WTC11 (cell line): ENCODE results near the gene RHEB. TPM values are rescaled to one million over a fixed set of nuclear protein-coding genes. Genes with fewer than 3 reads are reported as not detected.
"Not testable (repeated sequence)": the region's sequence is repeated elsewhere in the genome, so short reads cannot be mapped to it uniquely, and the experiment has no call there.

Experiments used
- ATAC-seq: fragments of 200-7000 bp; cut with Tn5 transposase; 2 replicates; pipeline ENCODE4 v1.10.0; 2021; ENCODE audit warnings: mild to moderate bottlenecking, moderate library complexity
- CTCF ChIA-PET: fragments of 300-600 bp; sonication (Branson Sonifier 250); formaldehyde crosslinking; loops from one replicate; lab custom pipeline; 2021; ENCODE audit warnings: antibody characterized with exemption; lab: Charles Lee
- POLR2A ChIA-PET: fragments of 350-600 bp; sonication (Branson Sonifier 250); formaldehyde crosslinking; loops from one replicate; lab custom pipeline; 2021; ENCODE audit warnings: antibody characterized with exemption; lab: Charles Lee
- DNase-seq: peaks from one replicate; pipeline ENCODE4 v3.0.0; 2021; ENCODE audit warnings: low spot score
- H3K27ac Mint-ChIP-seq: 2 replicates; pipeline ENCODE4 v1.8.0; 2021; ENCODE audit warnings: mixed read lengths
- H3K27me3 Mint-ChIP-seq: 2 replicates; pipeline ENCODE4 v1.8.0; 2021; ENCODE audit warnings: low read depth, mild to moderate bottlenecking, moderate library complexity, mixed read lengths
- H3K36me3 Mint-ChIP-seq: 2 replicates; pipeline ENCODE4 v1.8.0; 2021; ENCODE audit warnings: mixed read lengths
- H3K4me1 Mint-ChIP-seq: 2 replicates; pipeline ENCODE4 v1.8.0; 2022; ENCODE audit warnings: mixed read lengths
- H3K4me3 Mint-ChIP-seq: 2 replicates; pipeline ENCODE4 v1.8.0; 2021; ENCODE audit warnings: mild to moderate bottlenecking, moderate library complexity, mixed read lengths
- H3K9me3 Mint-ChIP-seq: 2 replicates; pipeline ENCODE4 v1.8.0; 2021; ENCODE audit warnings: mixed read lengths
- ESRRA ChIP-seq: sonication (generic); formaldehyde crosslinking; IDR thresholded peaks from 2 replicates; pipeline ENCODE4 v1.8.1; 2022; ENCODE audit warnings: mild to moderate bottlenecking, missing genetic modification reagents, borderline replicate concordance
- ETV6 ChIP-seq: sonication (generic); formaldehyde crosslinking; IDR thresholded peaks from 2 replicates; pipeline ENCODE4 v1.8.1; 2022; ENCODE audit warnings: mild to moderate bottlenecking, missing genetic modification reagents
- MXD4 ChIP-seq: fragments of 250-450 bp; sonication (Bioruptor Pico); IDR thresholded peaks from 2 replicates; pipeline ENCODE4 v1.8.0; 2021; ENCODE audit warnings: mild to moderate bottlenecking, moderate library complexity, borderline replicate concordance
- NR1H2 ChIP-seq: sonication (generic); formaldehyde crosslinking; IDR thresholded peaks from 2 replicates; pipeline ENCODE4 v1.9.0; 2021; ENCODE audit warnings: mild to moderate bottlenecking, moderate library complexity, missing genetic modification reagents
- PRDM15 ChIP-seq: sonication (generic); formaldehyde crosslinking; IDR thresholded peaks from 2 replicates; pipeline ENCODE4 v1.8.0; 2022; ENCODE audit warnings: missing genetic modification reagents
- RELA ChIP-seq: sonication (generic); formaldehyde crosslinking; IDR thresholded peaks from 2 replicates; pipeline ENCODE4 v1.8.1; 2022; ENCODE audit warnings: missing genetic modification reagents, mild to moderate bottlenecking, borderline replicate concordance
- TP53 ChIP-seq: sonication (generic); formaldehyde crosslinking; IDR thresholded peaks from 2 replicates; pipeline ENCODE4 v1.8.1; 2023; ENCODE audit warnings: mild to moderate bottlenecking, missing genetic modification reagents
- USF2 ChIP-seq: sonication (generic); formaldehyde crosslinking; IDR thresholded peaks from 2 replicates; pipeline ENCODE4 v1.8.1; 2023; ENCODE audit warnings: mild to moderate bottlenecking, missing genetic modification reagents, moderate library complexity
- ZNF138 ChIP-seq: sonication (generic); formaldehyde crosslinking; conservative IDR thresholded peaks from 2 replicates; pipeline ENCODE4 v1.8.1; 2022; ENCODE audit warnings: mild to moderate bottlenecking, moderate library complexity, missing genetic modification reagents
- ZNF232 ChIP-seq: sonication (generic); formaldehyde crosslinking; IDR thresholded peaks from 2 replicates; pipeline ENCODE4 v1.8.0; 2022; ENCODE audit warnings: mild to moderate bottlenecking, missing genetic modification reagents
- total RNA-seq: library from RNA; stranded (reverse); gene quantifications from 3 replicates; pipeline ENCODE4 v1.2.3, GENCODE V29; 2021
- TF ChIP-seq, protein P1 (sequence below): sonication (generic); formaldehyde crosslinking; conservative IDR thresholded peaks from 2 replicates; pipeline ENCODE4 v1.8.1; 2022; ENCODE audit warnings: mild to moderate bottlenecking, missing genetic modification reagents
- TF ChIP-seq, protein P2 (sequence below): sonication (generic); formaldehyde crosslinking; IDR thresholded peaks from 2 replicates; pipeline ENCODE4 v1.8.0; 2023; ENCODE audit warnings: missing genetic modification reagents, mild to moderate bottlenecking, borderline replicate concordance

RHEB gene
- total RNA-seq, 1 experiment from 2014 or later: 133 TPM

DNA sequence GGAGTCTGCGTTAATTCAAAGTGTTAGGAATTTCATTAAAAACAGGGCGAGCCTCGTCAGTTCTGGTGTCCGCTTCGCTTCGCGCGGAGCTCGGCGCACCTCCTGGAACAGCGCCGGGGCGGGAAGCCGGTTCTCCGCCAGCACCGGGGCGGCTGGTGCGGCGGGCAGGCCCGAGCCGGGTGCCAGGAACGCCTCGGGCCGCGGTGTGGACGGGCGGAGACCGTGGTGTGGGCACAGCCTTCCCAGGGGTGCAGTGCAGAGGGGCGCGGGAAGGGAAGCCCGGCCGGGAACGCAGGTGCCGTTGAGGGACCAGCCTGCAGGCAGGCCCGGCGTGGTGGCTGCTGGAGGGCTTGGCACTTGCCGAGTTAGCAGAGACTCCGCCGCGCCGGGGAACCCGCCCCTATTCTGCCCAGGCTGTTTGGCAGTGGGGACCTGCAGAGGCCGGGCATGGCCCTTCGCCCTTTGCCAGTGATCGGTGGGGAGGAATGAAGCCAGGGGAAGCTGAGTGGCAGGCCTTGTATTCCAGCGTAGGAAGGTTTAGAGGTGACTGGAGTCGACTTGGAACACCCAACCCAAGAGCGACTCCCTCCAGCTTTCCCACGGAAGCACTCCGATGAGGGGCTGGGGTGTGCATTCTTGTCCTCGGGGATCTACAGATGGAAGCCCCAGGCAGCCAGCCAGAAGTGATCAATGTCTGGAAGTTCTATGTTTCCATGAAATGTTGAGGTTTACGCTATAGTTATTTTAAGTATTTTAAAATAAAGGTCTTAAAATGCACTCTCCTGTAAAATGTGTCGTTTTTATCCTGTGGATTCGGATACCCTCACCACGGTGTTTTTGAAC lies 945 bp upstream of the RHEB start:
- POLR2A ChIA-PET: interaction anchor here (1.0 to 2.0 kb wide), 2 partner anchors 72 to 112 kb away, joined by 3 to 6 read pairs; no protein-coding TSS in a partner anchor
- CTCF ChIA-PET: interaction anchor here (0.9 to 1.9 kb wide), 12 partner anchors 10 to 343 kb away, joined by 3 to 8 read pairs (median 4); no protein-coding TSS in a partner anchor
- DNase-seq: peak; percentile 56
- TF ChIP-seq ESRRA (CRISPR knock-in tag) (no peak), ETV6 (CRISPR knock-in tag) (no peak), RELA (CRISPR knock-in tag) (no peak), MXD4 (CRISPR knock-in tag) (no peak), PRDM15 (CRISPR knock-in tag) (peak; percentile 24; the same call in 1 of the 2 replicates), ZNF232 (CRISPR knock-in tag) (no peak), ZNF138 (CRISPR knock-in tag) (no peak), TP53 (0 out of 2 replicates have a peak, but pooled peaks have one; percentile 35), NR1H2 (CRISPR knock-in tag) (no peak)
- TF ChIP-seq, protein P1, sequence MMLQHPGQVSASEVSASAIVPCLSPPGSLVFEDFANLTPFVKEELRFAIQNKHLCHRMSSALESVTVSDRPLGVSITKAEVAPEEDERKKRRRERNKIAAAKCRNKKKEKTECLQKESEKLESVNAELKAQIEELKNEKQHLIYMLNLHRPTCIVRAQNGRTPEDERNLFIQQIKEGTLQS (CRISPR knock-in tag): no peak
- TF ChIP-seq, protein P2, sequence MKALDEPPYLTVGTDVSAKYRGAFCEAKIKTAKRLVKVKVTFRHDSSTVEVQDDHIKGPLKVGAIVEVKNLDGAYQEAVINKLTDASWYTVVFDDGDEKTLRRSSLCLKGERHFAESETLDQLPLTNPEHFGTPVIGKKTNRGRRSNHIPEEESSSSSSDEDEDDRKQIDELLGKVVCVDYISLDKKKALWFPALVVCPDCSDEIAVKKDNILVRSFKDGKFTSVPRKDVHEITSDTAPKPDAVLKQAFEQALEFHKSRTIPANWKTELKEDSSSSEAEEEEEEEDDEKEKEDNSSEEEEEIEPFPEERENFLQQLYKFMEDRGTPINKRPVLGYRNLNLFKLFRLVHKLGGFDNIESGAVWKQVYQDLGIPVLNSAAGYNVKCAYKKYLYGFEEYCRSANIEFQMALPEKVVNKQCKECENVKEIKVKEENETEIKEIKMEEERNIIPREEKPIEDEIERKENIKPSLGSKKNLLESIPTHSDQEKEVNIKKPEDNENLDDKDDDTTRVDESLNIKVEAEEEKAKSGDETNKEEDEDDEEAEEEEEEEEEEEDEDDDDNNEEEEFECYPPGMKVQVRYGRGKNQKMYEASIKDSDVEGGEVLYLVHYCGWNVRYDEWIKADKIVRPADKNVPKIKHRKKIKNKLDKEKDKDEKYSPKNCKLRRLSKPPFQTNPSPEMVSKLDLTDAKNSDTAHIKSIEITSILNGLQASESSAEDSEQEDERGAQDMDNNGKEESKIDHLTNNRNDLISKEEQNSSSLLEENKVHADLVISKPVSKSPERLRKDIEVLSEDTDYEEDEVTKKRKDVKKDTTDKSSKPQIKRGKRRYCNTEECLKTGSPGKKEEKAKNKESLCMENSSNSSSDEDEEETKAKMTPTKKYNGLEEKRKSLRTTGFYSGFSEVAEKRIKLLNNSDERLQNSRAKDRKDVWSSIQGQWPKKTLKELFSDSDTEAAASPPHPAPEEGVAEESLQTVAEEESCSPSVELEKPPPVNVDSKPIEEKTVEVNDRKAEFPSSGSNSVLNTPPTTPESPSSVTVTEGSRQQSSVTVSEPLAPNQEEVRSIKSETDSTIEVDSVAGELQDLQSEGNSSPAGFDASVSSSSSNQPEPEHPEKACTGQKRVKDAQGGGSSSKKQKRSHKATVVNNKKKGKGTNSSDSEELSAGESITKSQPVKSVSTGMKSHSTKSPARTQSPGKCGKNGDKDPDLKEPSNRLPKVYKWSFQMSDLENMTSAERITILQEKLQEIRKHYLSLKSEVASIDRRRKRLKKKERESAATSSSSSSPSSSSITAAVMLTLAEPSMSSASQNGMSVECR: no peak
- TF ChIP-seq, all 79 proteins: peak for 2
- Mint-ChIP-seq H3K9me3 (no peaks in the 10 kb centered on the region), H3K36me3 (no peaks in the 10 kb centered on the region), H3K4me3 (peak overlapping the region; percentile 80), H3K27me3 (peaks cover 18% of the 10 kb centered on the region), H3K27ac (peak overlapping the region; percentile 98), H3K4me1 (peaks cover 29% of the 10 kb centered on the region)
- ATAC-seq: peak; percentile 2

- ChIA-PET CTCF (interaction anchor here (0.7 to 1.9 kb wide), 12 partner anchors 12 to 344 kb away, joined by 3 to 8 read pairs (median 4); partner anchors contain the start of gene CRYGN), POLR2A (interaction anchor here (1.0 to 2.0 kb wide), 2 partner anchors 70 to 113 kb away, joined by 3 to 6 read pairs; no protein-coding TSS in a partner anchor)
- not testable (repeated sequence) for H3K9me3 Mint-ChIP-seq, H3K36me3 Mint-ChIP-seq
- peaks cover 39% of the 10 kb centered on the region for H3K4me1 Mint-ChIP-seq
- peak overlapping the region; percentile 86 for H3K27ac Mint-ChIP-seq
- peak; percentile 66 for ATAC-seq
- peak; percentile 55 for DNase-seq
- peaks cover 18% of the 10 kb centered on the region for H3K27me3 Mint-ChIP-seq
- peak; percentile 73 for TF ChIP-seq USF2 (CRISPR knock-in tag)
- peak overlapping the region; percentile 91 for H3K4me3 Mint-ChIP-seq
Measured at GRCh38 chr7:151518947-151519764, 539 bp downstream of the RHEB start.
